Activated T-cell treated with anti-CD3 and anti-CD28 coated beads, Interleukin-2, amount 50 U/mL, for 72 hours (primary cell): ENCODE data around the gene M6PR. TPM values are rescaled to one million over a fixed set of nuclear protein-coding genes. Genes with fewer than 3 reads are reported as not detected.

Source experiments
- ATAC-seq, 2 donors: fragments of 150-1000 bp; cut with Tn5 transposase; replicated peaks in 1 of 2; 2 replicates each; pipeline ENCODE4 v1.10.0; 2021; ENCODE audit warnings: moderate library complexity in 2 of 2, mild to moderate bottlenecking in 1 of 2
- DNase-seq, 2 donors: peaks; one replicate each; pipeline ENCODE4 v3.0.0; 2021 to 2022; ENCODE audit warnings: mixed read lengths in 1 of 2
- H3K27ac Mint-ChIP-seq: one replicate; pipeline ENCODE4 v1.8.0; 2022; ENCODE audit warnings: mild to moderate bottlenecking, moderate library complexity, mixed read lengths
- H3K27me3 Mint-ChIP-seq: one replicate; pipeline ENCODE4 v1.8.0; 2022; ENCODE audit warnings: low read depth, mixed read lengths
- H3K36me3 Mint-ChIP-seq, 2 donors: one replicate each; pipeline ENCODE4 v1.8.0; 2022; ENCODE audit warnings: mixed read lengths in 2 of 2, mild to moderate bottlenecking in 1 of 2; ENCODE audit not compliant: insufficient read depth in 2 of 2
- H3K4me1 Mint-ChIP-seq: one replicate; pipeline ENCODE4 v1.8.0; 2022; ENCODE audit warnings: low read depth, mixed read lengths
- H3K4me3 Mint-ChIP-seq, 2 donors: one replicate each; pipeline ENCODE4 v1.8.0; 2022; ENCODE audit warnings: mild to moderate bottlenecking in 2 of 2, mixed read lengths in 2 of 2, moderate library complexity in 2 of 2
- H3K9me3 Mint-ChIP-seq, 2 donors: one replicate each; pipeline ENCODE4 v1.8.0; 2022; ENCODE audit warnings: mixed read lengths in 2 of 2
- total RNA-seq, 2 donors: library from RNA; stranded (reverse); gene quantifications; one replicate each; pipeline ENCODE4 v1.2.3, GENCODE V29; 2022

The M6PR gene
- total RNA-seq, 2 donors from 2014 or later, result 149 to 153 TPM

DNA sequence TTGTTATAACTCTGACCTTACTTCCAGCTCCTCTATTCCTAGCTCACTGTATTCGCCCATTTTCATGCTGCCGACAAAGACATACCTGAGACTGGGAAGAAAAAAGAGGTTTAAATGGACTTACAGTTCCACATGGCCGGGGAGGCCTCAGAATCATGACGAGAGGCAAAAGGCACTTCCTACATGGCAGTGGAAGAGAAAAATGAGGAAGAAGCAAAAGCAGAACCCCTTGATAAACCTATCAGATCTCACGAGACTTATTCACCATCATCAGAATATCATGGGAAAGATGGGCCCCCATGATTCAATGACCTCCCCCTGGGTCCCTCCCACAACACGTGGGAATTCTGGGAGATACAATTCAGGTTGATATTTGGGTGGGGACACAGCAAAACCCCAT, 49.6 kb downstream of the M6PR start:
- ATAC-seq (no peak), DNase-seq (no peak)
- H3K4me1 Mint-ChIP-seq, result peaks cover under 1% of the 10 kb centered on the region
- H3K4me3 Mint-ChIP-seq, result no peak overlapping the region
- no peaks in the 10 kb centered on the region for H3K9me3 Mint-ChIP-seq
- no peaks in the 10 kb centered on the region for H3K36me3 Mint-ChIP-seq
- H3K27ac Mint-ChIP-seq, result no peak overlapping the region
- H3K27me3 Mint-ChIP-seq, result no peaks in the 10 kb centered on the region

DNA sequence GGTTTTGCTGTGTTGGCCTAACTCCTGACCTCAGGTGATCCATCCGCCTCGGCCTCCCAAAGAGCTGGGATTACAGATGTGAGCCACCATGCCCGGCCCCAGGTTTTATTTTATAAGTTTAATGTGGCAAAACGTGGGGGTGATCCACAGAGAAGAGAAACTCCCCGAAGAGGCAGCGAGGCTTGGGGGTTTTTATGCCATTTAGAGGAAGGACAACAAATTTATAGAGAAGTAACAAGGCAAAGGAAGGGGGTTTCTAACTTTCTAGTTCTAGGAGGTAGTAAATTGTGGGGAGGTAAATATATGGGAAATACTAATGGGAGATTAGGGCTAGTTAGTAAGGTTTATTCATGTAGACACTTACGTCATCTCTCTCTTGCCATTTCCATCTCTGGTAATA, 52.4 kb downstream of the M6PR start:
- Mint-ChIP-seq H3K4me3 (no peak overlapping the region), H3K36me3 (no peaks in the 10 kb centered on the region), H3K9me3 (no peaks in the 10 kb centered on the region), H3K27ac (no peak overlapping the region), H3K27me3 (no peaks in the 10 kb centered on the region), H3K4me1 (peaks cover 6% of the 10 kb centered on the region)
- DNase-seq (no peak), ATAC-seq (no peak)

DNA sequence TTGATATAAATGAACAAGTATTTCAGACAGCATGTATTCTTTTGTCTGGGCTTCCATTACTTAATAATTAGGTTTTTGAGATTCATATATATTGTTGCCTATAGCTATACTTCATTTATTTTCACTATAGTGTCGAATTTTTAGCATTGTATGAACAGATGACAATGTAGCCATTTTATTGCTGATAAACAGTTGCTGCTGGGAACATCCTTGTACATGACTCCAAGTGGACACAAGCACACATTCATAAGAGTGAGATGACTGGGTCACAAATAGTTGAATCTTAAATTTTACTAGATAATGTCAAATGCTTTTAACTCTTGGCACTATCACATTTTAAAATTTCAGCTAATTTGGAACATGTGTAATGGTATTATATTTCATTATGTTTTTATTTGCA, 54.5 kb downstream of the M6PR start:
- H3K27ac Mint-ChIP-seq, result no peak overlapping the region
- DNase-seq (no peak), ATAC-seq (no peak)
- no peak overlapping the region for H3K4me3 Mint-ChIP-seq
- H3K27me3 Mint-ChIP-seq, result no peaks in the 10 kb centered on the region
- H3K36me3 Mint-ChIP-seq, result no peaks in the 10 kb centered on the region
- H3K4me1 Mint-ChIP-seq, result peaks cover 11% of the 10 kb centered on the region
- no peaks in the 10 kb centered on the region for H3K9me3 Mint-ChIP-seq

DNA sequence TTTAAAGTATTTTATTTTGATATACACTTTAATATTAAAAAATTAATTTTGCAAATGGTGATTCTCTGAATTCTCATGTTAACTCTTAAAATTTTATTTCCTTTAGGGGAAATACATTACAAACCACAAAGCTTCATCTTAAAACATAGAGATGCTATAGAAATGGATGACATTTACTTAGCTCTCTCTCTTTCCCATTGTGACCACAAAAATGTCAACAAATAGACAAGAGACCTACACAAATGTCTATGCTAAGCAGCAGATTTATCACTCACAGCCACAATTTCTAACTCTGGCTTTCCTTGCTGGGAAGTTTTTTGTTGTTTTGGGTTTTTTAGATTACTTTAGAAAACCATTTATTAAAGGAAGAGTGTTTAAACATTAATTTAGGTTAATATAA, 55.1 kb downstream of the M6PR start:
- H3K4me3 Mint-ChIP-seq, result no peak overlapping the region
- DNase-seq, result no peak
- ATAC-seq, result no peak
- no peak overlapping the region for H3K27ac Mint-ChIP-seq
- H3K4me1 Mint-ChIP-seq, result peaks cover 11% of the 10 kb centered on the region
- H3K36me3 Mint-ChIP-seq, result no peaks in the 10 kb centered on the region
- no peaks in the 10 kb centered on the region for H3K9me3 Mint-ChIP-seq
- H3K27me3 Mint-ChIP-seq, result no peaks in the 10 kb centered on the region

DNA sequence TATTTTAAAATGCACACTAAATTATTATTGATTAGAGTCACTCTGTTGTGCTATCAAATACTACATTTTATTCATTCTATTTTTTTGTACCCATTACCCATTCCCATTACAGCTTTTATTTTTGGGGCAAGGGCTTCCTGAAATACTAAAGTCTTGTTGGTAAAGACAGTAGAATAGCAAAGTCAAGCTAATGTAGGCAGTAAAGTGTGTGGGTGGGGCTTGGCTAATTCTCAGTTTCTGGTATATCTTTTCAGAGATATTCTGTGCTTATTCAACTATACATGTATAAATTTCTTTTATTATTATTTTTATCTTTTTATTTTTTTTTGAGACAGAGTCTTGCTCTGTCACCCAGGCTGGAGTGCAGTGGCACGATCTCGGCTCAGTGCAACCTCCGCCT, 57.5 kb downstream of the M6PR start:
- Mint-ChIP-seq H3K4me3 (no peak overlapping the region), H3K9me3 (no peaks in the 10 kb centered on the region), H3K27ac (no peak overlapping the region), H3K36me3 (no peaks in the 10 kb centered on the region), H3K4me1 (peaks cover 11% of the 10 kb centered on the region), H3K27me3 (no peaks in the 10 kb centered on the region)
- DNase-seq, result no peak
- ATAC-seq, result no peak

Other genes with a start within 250 kb of the M6PR start
- gene A2ML1, start 127.0 kb downstream of the M6PR start, total RNA-seq, result not detected
- 10 to 100 TPM; 16.7 to 19.7 TPM for gene PHC1, start 35.1 kb downstream of the M6PR start, total RNA-seq
- 1 to 10 TPM; 2.5 to 5.5 TPM for gene KLRG1, start 39.9 kb upstream of the M6PR start, total RNA-seq
- under 1 TPM in 1 of 2 donors, not detected in 1; 0.60 TPM for gene A2M, start 166.3 kb upstream of the M6PR start, total RNA-seq